ENCODE results near the gene TLR10. TPM values are rescaled to one million over a fixed set of nuclear protein-coding genes. Genes with fewer than 3 reads are reported as not detected.

The TLR10 gene
- total and polyA plus RNA-seq, 2 of the 13 experiments (the other 11 are each of a cell fraction or from before 2014, with no cell fraction given): not detected

DNA sequence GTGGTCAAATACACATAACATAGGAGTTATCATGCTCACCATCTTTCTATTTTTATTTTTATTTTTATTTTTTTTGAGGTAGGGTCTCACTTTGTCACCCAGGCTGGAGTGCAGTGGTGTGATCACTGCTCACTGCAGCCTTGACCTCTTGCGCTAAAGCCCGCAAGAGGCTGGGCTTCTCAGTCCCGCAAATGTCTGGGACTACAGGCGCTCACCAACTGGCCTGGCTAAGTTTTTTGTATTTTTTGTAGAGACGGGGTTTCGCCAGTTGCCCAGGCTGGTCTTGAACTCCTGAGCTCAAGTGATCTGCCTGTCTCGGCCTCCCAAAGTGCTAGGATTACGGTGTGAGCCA is 295 bp upstream of the TLR10 start:
- peaks cover 12% of the 10 kb centered on the region for H3K4me1 ChIP-seq (ENCODE audit: insufficient read depth, low read length)
- TF ChIP-seq ZNF350 (CRISPR knock-in tag; IDR thresholded peaks at IDR 0.05; ENCODE audit: borderline replicate concordance, low read depth): no peak
- peak; percentile 79 for TF ChIP-seq ZBTB33 (CRISPR knock-in tag; IDR thresholded peaks at IDR 0.05)
- ATAC-seq (no peak; the same call in 2 of the 3 replicates), DNase-seq (ENCODE audit: low spot score) (no peak), FAIRE-seq (no peak)
- no peaks in the 10 kb centered on the region for H3K79me2 ChIP-seq (ENCODE audit: insufficient read depth, low read length)
- in situ Hi-C loops (cut with HindIII; ENCODE audit: extremely low pct_ligation_motif_present, low pct_unique_long_range_greater_than_20kb): no loop called here
- no peaks in the 10 kb centered on the region for H3K9me3 ChIP-seq (ENCODE audit: low read length)
- H3K4me2 ChIP-seq (ENCODE audit: low read depth, low read length): no peak overlapping the region
- no peak overlapping the region for H3K27ac ChIP-seq (ENCODE audit: extremely low read length, insufficient read depth, low read length)
- no TSS peak for BruUV-seq (replicated peaks)
- ChIA-PET CTCF (ENCODE audit: low intra/inter-chr PET ratio, low total read pairs) (interaction anchor here (0.7 to 1.9 kb wide), 3 partner anchors 22 to 603 kb away, joined by 3 to 16 read pairs (median 3); partner anchors contain the start of gene TLR1), POLR2A (no interaction called here)
- intact Hi-C loops (cut with micrococcal nuclease; ENCODE audit: unreplicated experiment): no loop called here
- H4K20me1 ChIP-seq (ENCODE audit: insufficient read depth, low read length): no peaks in the 10 kb centered on the region
- no peak overlapping the region for H2AFZ ChIP-seq (ENCODE audit: low read length)
- H3K36me3 ChIP-seq (replicated peaks in 1 of 2; ENCODE audit: control insufficient read depth in 1 of 2, insufficient read depth in 2 of 2, low read length in 2 of 2): no peaks in the 10 kb centered on the region
- H3K9ac ChIP-seq (ENCODE audit: insufficient read depth, low read depth, low read length): no peak overlapping the region
- 0 out of 5 replicates have a peak, but pooled peaks cover 0 to 8% of the 10 kb centered on the region in 2 experiments for H3K27me3 ChIP-seq (ENCODE audit: control insufficient read depth in 1 of 2, insufficient read depth in 2 of 2, low read length in 2 of 2)
- no peak overlapping the region for H3K4me3 ChIP-seq (replicated peaks in 1 of 3; ENCODE audit: insufficient read depth in 1 of 3, low read depth in 2 of 3, low read length in 3 of 3)
- WGBS (ENCODE audit: low lambda C conversion rate): 53% methylated on average over 7 of the region's 8 CpGs

- no peak for ATAC-seq
- 42% methylated on average over 4 of the region's 4 CpGs for WGBS (ENCODE audit: low lambda C conversion rate)
- no peak overlapping the region for H3K4me3 ChIP-seq (replicated peaks in 1 of 3; ENCODE audit: insufficient read depth in 1 of 3, low read depth in 2 of 3, low read length in 3 of 3)
- no peak overlapping the region for H3K4me2 ChIP-seq (ENCODE audit: low read depth, low read length)
- ChIA-PET POLR2A (no interaction called here), CTCF (ENCODE audit: low intra/inter-chr PET ratio, low total read pairs) (interaction anchor here (1.2 to 1.9 kb wide), 2 partner anchors 23 to 75 kb away, joined by 3 to 16 read pairs; partner anchors contain the start of gene TLR6)
- no peaks in the 10 kb centered on the region for H3K36me3 ChIP-seq (replicated peaks in 1 of 2; ENCODE audit: control insufficient read depth in 1 of 2, insufficient read depth in 2 of 2, low read length in 2 of 2)
- H3K9ac ChIP-seq (ENCODE audit: insufficient read depth, low read depth, low read length): no peak overlapping the region
- no peak for DNase-seq (ENCODE audit: low spot score)
- H3K4me1 ChIP-seq (ENCODE audit: insufficient read depth, low read length): no peaks in the 10 kb centered on the region
- no TSS peak for BruUV-seq (replicated peaks)
- no peaks in the 10 kb centered on the region for H4K20me1 ChIP-seq (ENCODE audit: insufficient read depth, low read length)
- H3K79me2 ChIP-seq (ENCODE audit: insufficient read depth, low read length): no peaks in the 10 kb centered on the region
- no peak for FAIRE-seq
- in situ Hi-C loops (cut with HindIII; ENCODE audit: extremely low pct_ligation_motif_present, low pct_unique_long_range_greater_than_20kb) (no loop called here), intact Hi-C loops (cut with micrococcal nuclease; ENCODE audit: unreplicated experiment) (loop anchor here (1.0 kb wide), 1 partner anchor 23 kb away; no protein-coding TSS in a partner anchor)
- no peak overlapping the region for H2AFZ ChIP-seq (ENCODE audit: low read length)
- 0 out of 5 replicates have a peak, but pooled peaks cover 0 to 8% of the 10 kb centered on the region in 2 experiments for H3K27me3 ChIP-seq (ENCODE audit: control insufficient read depth in 1 of 2, insufficient read depth in 2 of 2, low read length in 2 of 2)
- H3K9me3 ChIP-seq (ENCODE audit: low read length): no peaks in the 10 kb centered on the region
- no peak overlapping the region for H3K27ac ChIP-seq (ENCODE audit: extremely low read length, insufficient read depth, low read length)
- TF ChIP-seq ATM (IDR thresholded peaks at IDR 0.05; ENCODE audit: borderline replicate concordance): no peak
- no peak for TF ChIP-seq ZNF276 (CRISPR knock-in tag; IDR thresholded peaks at IDR 0.05; ENCODE audit: low read depth)
- TF ChIP-seq HOXA5 (CRISPR knock-in tag; IDR thresholded peaks at IDR 0.05): no peak
- TF ChIP-seq MLX (CRISPR knock-in tag; IDR thresholded peaks at IDR 0.05): no peak
- no peak for TF ChIP-seq RNF2 (conservative IDR thresholded peaks at IDR 0.05; ENCODE audit: low read depth)
- TF ChIP-seq PAWR (CRISPR knock-in tag; IDR thresholded peaks at IDR 0.05; ENCODE audit: borderline replicate concordance): no peak
Observed at GRCh38 chr4:38781854-38782261, 932 bp downstream of the TLR10 start.
